Measurements from ENCODE around the gene KRTAP12-3.
"Not testable (repeated sequence)": the region's sequence is repeated elsewhere in the genome, so short reads cannot be mapped to it uniquely, and the experiment has no call there.

The KRTAP12-3 gene

GRCh38 chr21:44657635-44658540 is at the start of gene KRTAP12-3:
TSS of gene KRTAP12-3 (plus strand) at chr21:44657932. CDS start at chr21:44657980, 48 bp downstream.
- DNase-seq = no peak

GRCh38 chr21:44609193-44609592 is 48.5 kb upstream of the KRTAP12-3 start:
- no peak for DNase-seq

- not testable (repeated sequence) for DNase-seq
Observed at GRCh38 chr21:44610157-44610843, 47.4 kb upstream of the KRTAP12-3 start.

- no peak for DNase-seq
Observed at GRCh38 chr21:44611551-44611950, 46.2 kb upstream of the KRTAP12-3 start.

- no peak for DNase-seq
Observed at GRCh38 chr21:44612029-44612486, 45.7 kb upstream of the KRTAP12-3 start, which contains the start of gene KRTAP10-8. TSS of gene KRTAP10-8 (plus strand) at chr21:44612079. CDS start at chr21:44612101, 22 bp downstream.

- no peak for DNase-seq
Observed at GRCh38 chr21:44612669-44613229, 45.0 kb upstream of the KRTAP12-3 start.

- DNase-seq = no peak
Observed at GRCh38 chr21:44613386-44614155, 44.2 kb upstream of the KRTAP12-3 start.

- no peak for DNase-seq
Observed at GRCh38 chr21:44614161-44614631, 43.5 kb upstream of the KRTAP12-3 start.

GRCh38 chr21:44614961-44615391 is 42.8 kb upstream of the KRTAP12-3 start:
- DNase-seq = no peak

- no peak for DNase-seq
Observed at GRCh38 chr21:44615466-44615865, 42.3 kb upstream of the KRTAP12-3 start.

GRCh38 chr21:44615911-44616590 is 41.7 kb upstream of the KRTAP12-3 start:
- DNase-seq = no peak

- no peak for DNase-seq
Observed at GRCh38 chr21:44616591-44616926, 41.2 kb upstream of the KRTAP12-3 start.

GRCh38 chr21:44617071-44617501 is 40.6 kb upstream of the KRTAP12-3 start:
- no peak for DNase-seq

- no peak for DNase-seq
Observed at GRCh38 chr21:44618504-44618903, 39.2 kb upstream of the KRTAP12-3 start.

- no peak for DNase-seq
Observed at GRCh38 chr21:44618909-44619308, 38.8 kb upstream of the KRTAP12-3 start.

GRCh38 chr21:44619886-44620285 is 37.8 kb upstream of the KRTAP12-3 start:
- DNase-seq = no peak

- DNase-seq = no peak
Observed at GRCh38 chr21:44623575-44623974, 34.2 kb upstream of the KRTAP12-3 start.

GRCh38 chr21:44625756-44626155 is 32.0 kb upstream of the KRTAP12-3 start:
- DNase-seq = no peak

- no peak for DNase-seq
Observed at GRCh38 chr21:44626262-44626661, 31.5 kb upstream of the KRTAP12-3 start.

GRCh38 chr21:44626673-44627143 is 31.0 kb upstream of the KRTAP12-3 start, which contains the start of gene KRTAP10-9:
TSS of gene KRTAP10-9 (plus strand) at chr21:44627093. CDS start at chr21:44627172, 79 bp downstream.
- no peak for DNase-seq

- not testable (repeated sequence) for DNase-seq
Observed at GRCh38 chr21:44627181-44627822, 30.4 kb upstream of the KRTAP12-3 start.

Measured in islet precursor cell (in vitro differentiated cells).